Fibroblast of villous mesenchyme (primary cell): ENCODE data around the gene NRXN3. TPM values are rescaled to one million over a fixed set of nuclear protein-coding genes. Genes with fewer than 3 reads are reported as not detected.

Experiments
- DNase-seq: peaks from one replicate; pipeline ENCODE4 v3.0.0-alpha.2; 2010; ENCODE audit warnings: low read depth
- H3K4me3 ChIP-seq: 2 replicates; pipeline ENCODE4 v1.5.1; 2011; ENCODE audit warnings: low read depth, mild to moderate bottlenecking, low read length
- total RNA-seq: library from RNA; depleted of rRNA; stranded (reverse); fragments of >200 nt; gene quantifications from 2 replicates; pipeline ENCODE4 v1.2.3, GENCODE V29; 2012
- TF ChIP-seq, protein P1 (sequence below): IDR thresholded peaks from 2 replicates; pipeline ENCODE4 v1.5.1; 2012; ENCODE audit warnings: low read depth, mild to moderate bottlenecking, low read length; ENCODE audit not compliant: insufficient read depth

Gene NRXN3
- total RNA-seq, 1 donor, result 7.3 TPM

GRCh38 chr14:79246173-79246572, 1076.0 kb downstream of the NRXN3 start:
- TF ChIP-seq, protein P1, sequence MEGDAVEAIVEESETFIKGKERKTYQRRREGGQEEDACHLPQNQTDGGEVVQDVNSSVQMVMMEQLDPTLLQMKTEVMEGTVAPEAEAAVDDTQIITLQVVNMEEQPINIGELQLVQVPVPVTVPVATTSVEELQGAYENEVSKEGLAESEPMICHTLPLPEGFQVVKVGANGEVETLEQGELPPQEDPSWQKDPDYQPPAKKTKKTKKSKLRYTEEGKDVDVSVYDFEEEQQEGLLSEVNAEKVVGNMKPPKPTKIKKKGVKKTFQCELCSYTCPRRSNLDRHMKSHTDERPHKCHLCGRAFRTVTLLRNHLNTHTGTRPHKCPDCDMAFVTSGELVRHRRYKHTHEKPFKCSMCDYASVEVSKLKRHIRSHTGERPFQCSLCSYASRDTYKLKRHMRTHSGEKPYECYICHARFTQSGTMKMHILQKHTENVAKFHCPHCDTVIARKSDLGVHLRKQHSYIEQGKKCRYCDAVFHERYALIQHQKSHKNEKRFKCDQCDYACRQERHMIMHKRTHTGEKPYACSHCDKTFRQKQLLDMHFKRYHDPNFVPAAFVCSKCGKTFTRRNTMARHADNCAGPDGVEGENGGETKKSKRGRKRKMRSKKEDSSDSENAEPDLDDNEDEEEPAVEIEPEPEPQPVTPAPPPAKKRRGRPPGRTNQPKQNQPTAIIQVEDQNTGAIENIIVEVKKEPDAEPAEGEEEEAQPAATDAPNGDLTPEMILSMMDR, result no peak
- no peak for DNase-seq
- H3K4me3 ChIP-seq, result no peak overlapping the region

- TF ChIP-seq, protein P1, result no peak
- H3K4me3 ChIP-seq, result no peak overlapping the region
- no peak for DNase-seq
These were observed 1078.0 kb downstream of the NRXN3 start for GRCh38 chr14:79248126-79248525.

GRCh38 chr14:79248771-79249170, 1078.6 kb downstream of the NRXN3 start:
- no peak for DNase-seq
- no peak overlapping the region for H3K4me3 ChIP-seq
- TF ChIP-seq, protein P1, result no peak

DNA sequence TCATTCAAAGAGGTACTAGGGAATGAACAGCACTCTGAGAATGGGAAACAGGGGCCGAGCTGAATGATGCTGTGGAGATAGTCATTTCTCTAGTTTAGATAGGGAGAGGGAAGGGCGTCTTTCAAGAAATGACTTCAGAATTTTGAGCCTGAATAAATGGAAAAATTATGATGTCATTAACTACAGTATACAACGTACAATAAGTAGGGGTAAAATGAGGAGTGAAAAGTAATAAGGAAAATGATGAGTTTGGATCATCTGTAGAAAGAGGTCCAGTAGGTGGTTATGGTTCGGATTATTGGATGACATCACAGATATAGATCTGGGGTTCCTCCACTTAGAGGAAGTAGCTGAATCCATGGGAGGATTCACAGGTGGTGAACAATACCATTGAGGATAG, 1081.1 kb downstream of the NRXN3 start:
- TF ChIP-seq, protein P1, result no peak
- H3K4me3 ChIP-seq, result no peak overlapping the region
- DNase-seq, result no peak

DNA sequence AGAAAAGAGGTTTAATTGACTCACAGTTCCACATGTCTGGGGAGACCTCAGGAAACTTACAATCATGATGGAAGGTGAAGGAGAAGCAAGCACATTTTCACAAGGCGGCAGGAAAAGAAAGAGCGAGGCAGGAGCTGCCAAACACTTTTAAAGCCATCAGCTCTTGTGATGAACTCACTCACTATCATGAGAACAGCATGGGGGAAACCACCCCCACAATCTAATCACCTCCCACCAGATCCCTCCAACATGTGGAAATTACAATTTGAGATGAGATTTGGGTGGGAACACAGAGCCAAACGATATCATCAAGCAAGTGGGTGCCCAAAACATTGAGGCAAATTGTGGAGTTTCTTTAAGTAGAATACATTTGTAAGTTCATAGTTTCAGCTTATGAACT, 1083.4 kb downstream of the NRXN3 start:
- TF ChIP-seq, protein P1, result no peak
- no peak overlapping the region for H3K4me3 ChIP-seq
- no peak for DNase-seq

- H3K4me3 ChIP-seq, result no peak overlapping the region
- peak; percentile 9 for DNase-seq
- TF ChIP-seq, protein P1, result no peak
These were observed 1084.0 kb downstream of the NRXN3 start for GRCh38 chr14:79254069-79254775.

DNA sequence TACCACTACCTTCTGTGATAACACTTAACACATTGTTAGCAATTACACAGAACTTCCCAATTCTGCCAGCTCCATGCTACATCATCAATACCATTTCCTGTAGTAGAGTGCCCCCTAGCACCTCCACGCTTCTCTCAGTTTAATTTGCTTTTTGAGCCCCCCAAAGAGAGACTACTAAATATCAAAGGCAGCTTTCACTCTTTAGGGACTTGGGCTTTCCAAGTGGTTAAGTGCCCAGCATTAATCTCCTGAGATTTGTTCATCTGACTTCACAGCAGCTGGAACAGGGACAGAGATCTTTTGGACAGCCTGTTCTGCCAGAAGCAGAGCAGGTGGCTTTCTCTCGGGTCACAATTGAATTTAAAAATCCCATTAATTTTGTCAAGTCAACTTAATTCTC, 1086.2 kb downstream of the NRXN3 start:
- TF ChIP-seq, protein P1, result no peak
- no peak overlapping the region for H3K4me3 ChIP-seq
- DNase-seq, result no peak
